Measurements from ENCODE around the gene LRIG2.
A peak's percentile ranks its signal among the peaks of the same experiment; 100 is the strongest.
"Not testable (repeated sequence)": the region's sequence is repeated elsewhere in the genome, so short reads cannot be mapped to it uniquely, and the experiment has no call there.

Gene LRIG2

GRCh38 chr1:113129529-113130185 lies 56.7 kb downstream of the LRIG2 start:
- DNase-seq (ENCODE audit: low spot score): no peak

GRCh38 chr1:113133038-113133437 lies 60.0 kb downstream of the LRIG2 start:
- no peak for DNase-seq (ENCODE audit: low spot score)

- DNase-seq (ENCODE audit: low spot score): no peak
Measured at GRCh38 chr1:113133759-113134158, 60.8 kb downstream of the LRIG2 start.

GRCh38 chr1:113135460-113135859 lies 62.5 kb downstream of the LRIG2 start:
- no peak for DNase-seq (ENCODE audit: low spot score)

GRCh38 chr1:113136476-113136875 lies 63.5 kb downstream of the LRIG2 start:
- DNase-seq (ENCODE audit: low spot score): no peak

- no peak for DNase-seq (ENCODE audit: low spot score)
Measured at GRCh38 chr1:113137563-113137962, 64.6 kb downstream of the LRIG2 start.

GRCh38 chr1:113138778-113139177 lies 65.8 kb downstream of the LRIG2 start:
- DNase-seq (ENCODE audit: low spot score): no peak

GRCh38 chr1:113140176-113140575 lies 67.2 kb downstream of the LRIG2 start:
- no peak for DNase-seq (ENCODE audit: low spot score)

GRCh38 chr1:113140588-113141446 lies 67.8 kb downstream of the LRIG2 start:
- peak; percentile 59 for DNase-seq (ENCODE audit: low spot score)

- DNase-seq (ENCODE audit: low spot score): no peak
Measured at GRCh38 chr1:113141650-113142473, 68.9 kb downstream of the LRIG2 start.

- no peak for DNase-seq (ENCODE audit: low spot score)
Measured at GRCh38 chr1:113142791-113143190, 69.8 kb downstream of the LRIG2 start.

- no peak for DNase-seq (ENCODE audit: low spot score)
Measured at GRCh38 chr1:113146242-113147072, 73.5 kb downstream of the LRIG2 start.

GRCh38 chr1:113147073-113147625 lies 74.2 kb downstream of the LRIG2 start:
- no peak for DNase-seq (ENCODE audit: low spot score)

GRCh38 chr1:113147826-113148225 lies 74.8 kb downstream of the LRIG2 start:
- no peak for DNase-seq (ENCODE audit: low spot score)

GRCh38 chr1:113150494-113150893 lies 77.5 kb downstream of the LRIG2 start:
- DNase-seq (ENCODE audit: low spot score): not testable (repeated sequence)

GRCh38 chr1:113153116-113153803 lies 80.3 kb downstream of the LRIG2 start:
- DNase-seq (ENCODE audit: low spot score): peak; percentile 12

GRCh38 chr1:113156368-113156767 lies 83.4 kb downstream of the LRIG2 start:
- DNase-seq (ENCODE audit: low spot score): no peak

GRCh38 chr1:113158743-113159142 lies 85.7 kb downstream of the LRIG2 start:
- not testable (repeated sequence) for DNase-seq (ENCODE audit: low spot score)

- DNase-seq (ENCODE audit: low spot score): no peak
Measured at GRCh38 chr1:113166473-113166872, 93.5 kb downstream of the LRIG2 start.

GRCh38 chr1:113168946-113169345 lies 95.9 kb downstream of the LRIG2 start:
- no peak for DNase-seq (ENCODE audit: low spot score)

GRCh38 chr1:113169591-113169990 lies 96.6 kb downstream of the LRIG2 start:
- no peak for DNase-seq (ENCODE audit: low spot score)

All from HuH-7 (cell line).